SK-N-SH (cell line): Measurements from ENCODE around the gene THOC2. TPM values are rescaled to one million over a fixed set of nuclear protein-coding genes. Genes with fewer than 3 reads are reported as not detected.

Experiments used
- CTCF ChIA-PET: fragments of 300-600, 350-600 bp; formaldehyde crosslinking; extraction: SDS; loops from one replicate; lab custom pipeline; 2021; lab: Yijun Ruan, JAX
- POLR2A ChIA-PET: fragments of 350-600 bp; sonication (Branson Sonifier 250); formaldehyde crosslinking; extraction: SDS; loops from one replicate; lab custom pipeline; 2020; ENCODE audit warnings: antibody characterized with exemption, inconsistent platforms; lab: Yijun Ruan, JAX
- DNase-seq: peaks from one replicate; pipeline ENCODE4 v3.0.0; 2012
- H2AFZ ChIP-seq: fragments of 200-600 bp; sonication (generic); 2 replicates; pipeline ENCODE4 v1.8.1; 2016; ENCODE audit warnings: antibody characterized with exemption, mild to moderate bottlenecking, low read depth
- H3F3A ChIP-seq: fragments of 200-600 bp; sonication (generic); replicated peaks from 2 replicates; pipeline ENCODE3; 2016; ENCODE audit warnings: antibody characterized with exemption, mild to moderate bottlenecking; ENCODE audit not compliant: insufficient read depth
- H3K27ac ChIP-seq, 2 experiments: fragments of 200-500 bp in 1 of 2; fragments of 200-600 bp in 1 of 2; sonication (Bioruptor generic) in 1 of 2; sonication (generic), shearing (Covaris generic) in 1 of 2; 2 replicates each; pipeline versions ENCODE4 v1.5.1 to v1.6.1; 2014 to 2016; ENCODE audit warnings: low read depth in 2 of 2, inconsistent platforms in 1 of 2, low read length in 1 of 2, mild to moderate bottlenecking in 1 of 2, mixed read lengths in 1 of 2
- H3K27me3 ChIP-seq: fragments of 200-600 bp; sonication (generic), shearing (Covaris generic); 2 replicates; pipeline ENCODE4 v1.6.1; 2016; ENCODE audit warnings: mixed run types; ENCODE audit not compliant: insufficient read depth
- H3K36me3 ChIP-seq, 2 experiments: fragments of 200-500 bp in 1 of 2; fragments of 200-600 bp in 1 of 2; sonication (Bioruptor generic) in 1 of 2; sonication (generic) in 1 of 2; replicated peaks in 1 of 2; 2 replicates each; pipeline versions ENCODE3 to v1.5.1; 2014 to 2016; ENCODE audit warnings: low read length in 1 of 2, mild to moderate bottlenecking in 1 of 2; ENCODE audit not compliant: insufficient read depth in 2 of 2, control insufficient read depth in 1 of 2
- H3K4me1 ChIP-seq, 2 experiments: fragments of 200-500 bp in 1 of 2; fragments of 200-600 bp in 1 of 2; sonication (Bioruptor generic) in 1 of 2; sonication (generic), shearing (Covaris generic) in 1 of 2; 2 replicates each; pipeline versions ENCODE4 v1.5.1 to v1.6.1; 2014 to 2016; ENCODE audit warnings: low read depth in 1 of 2, low read length in 1 of 2, mixed run types in 1 of 2; ENCODE audit not compliant: insufficient read depth in 2 of 2, control insufficient read depth in 1 of 2
- H3K4me2 ChIP-seq: fragments of 200-600 bp; sonication (generic), shearing (Covaris generic); 2 replicates; pipeline ENCODE4 v1.6.1; 2017; ENCODE audit warnings: mixed run types
- H3K4me3 ChIP-seq, 2 experiments: fragments of 200-500 bp in 1 of 2; fragments of 200-600 bp in 1 of 2; sonication (Bioruptor generic) in 1 of 2; sonication (generic), shearing (Covaris generic) in 1 of 2; 2 replicates each; pipeline versions ENCODE4 v1.5.1 to v1.8.1; 2014 to 2016; ENCODE audit warnings: low read depth in 2 of 2, inconsistent platforms in 1 of 2, low read length in 1 of 2, mild to moderate bottlenecking in 1 of 2, mixed read lengths in 1 of 2, moderate library complexity in 1 of 2
- H3K79me2 ChIP-seq: fragments of 200-600 bp; sonication (generic); 2 replicates; pipeline ENCODE4 v1.8.1; 2017; ENCODE audit warnings: mild to moderate bottlenecking; ENCODE audit not compliant: insufficient read depth
- H3K9ac ChIP-seq: fragments of 200-600 bp; sonication (generic); 2 replicates; pipeline ENCODE4 v1.6.1; 2017; ENCODE audit warnings: mixed run types
- H3K9me2 ChIP-seq: fragments of 200-600 bp; sonication (generic); 2 replicates; pipeline ENCODE4 v1.6.1; 2017; ENCODE audit warnings: mixed run types
- H3K9me3 ChIP-seq: fragments of 200-600 bp; sonication (generic); 2 replicates; pipeline ENCODE4 v1.6.1; 2017; ENCODE audit warnings: mixed run types, mild to moderate bottlenecking, moderate library complexity
- H4K20me1 ChIP-seq: fragments of 200-600 bp; sonication (generic); 2 replicates; pipeline ENCODE4 v1.6.1; 2017; ENCODE audit warnings: mild to moderate bottlenecking, mixed run types; ENCODE audit not compliant: insufficient read depth
- CHD2 ChIP-seq: fragments of 150-350 bp; IDR thresholded peaks from 2 replicates; pipeline ENCODE4 v1.6.1; 2018; ENCODE audit warnings: low read length; ENCODE audit not compliant: partially characterized antibody
- EP300 ChIP-seq, 2 experiments: IDR thresholded peaks; 2 replicates each; pipeline versions ENCODE4 v1.4.0 to v1.6.1; 2012; ENCODE audit warnings: borderline replicate concordance in 1 of 2, low read depth in 1 of 2, low read length in 1 of 2
- FOSL2 ChIP-seq: IDR thresholded peaks from 2 replicates; pipeline ENCODE4 v1.4.0; 2012; ENCODE audit warnings: low read depth, mild to moderate bottlenecking, moderate library complexity, borderline replicate concordance
- FOXM1 ChIP-seq: IDR thresholded peaks from 2 replicates; pipeline ENCODE4 v1.4.0; 2012; ENCODE audit warnings: low read depth, mild to moderate bottlenecking
- GATA2 ChIP-seq: sonication (generic); formaldehyde crosslinking; IDR thresholded peaks from 2 replicates; pipeline ENCODE4 v1.5.0; 2020; ENCODE audit warnings: mild to moderate bottlenecking, missing genetic modification reagents
- IRF3 ChIP-seq: fragments of 150-350 bp; IDR thresholded peaks from 2 replicates; pipeline ENCODE4 v1.6.1; 2016; ENCODE audit warnings: mild to moderate bottlenecking, low read depth, low read length
- MEF2A ChIP-seq: IDR thresholded peaks from 2 replicates; pipeline ENCODE4 v1.4.0; 2012; ENCODE audit warnings: low read depth, borderline replicate concordance
- MXI1 ChIP-seq: IDR thresholded peaks from 2 replicates; pipeline ENCODE4 v1.6.1; 2012; ENCODE audit warnings: mild to moderate bottlenecking, low read depth, low read length, improper control_type of control experiment
- NFIC ChIP-seq: IDR thresholded peaks from 2 replicates; pipeline ENCODE4 v1.4.0; 2012; ENCODE audit warnings: borderline replicate concordance
- POLR2AphosphoS5 ChIP-seq: IDR thresholded peaks from 2 replicates; pipeline ENCODE4 v1.6.1; 2012; ENCODE audit warnings: low read depth, low read length
- RAD21 ChIP-seq: IDR thresholded peaks from 2 replicates; pipeline ENCODE4 v1.6.1; 2012; ENCODE audit warnings: mild to moderate bottlenecking, low read length
- RCOR1 ChIP-seq: fragments of 150-350 bp; IDR thresholded peaks from 2 replicates; pipeline ENCODE4 v1.6.1; 2017; ENCODE audit warnings: antibody characterized with exemption, low read length
- REST ChIP-seq: IDR thresholded peaks from 2 replicates; pipeline ENCODE4 v1.6.1; 2012; ENCODE audit warnings: mild to moderate bottlenecking, low read depth, low read length, moderate library complexity
- RFX5 ChIP-seq: IDR thresholded peaks from 2 replicates; pipeline ENCODE4 v1.6.1; 2012; ENCODE audit warnings: mild to moderate bottlenecking, improper control_type of control experiment, low read length
- SMC3 ChIP-seq: IDR thresholded peaks from 2 replicates; pipeline ENCODE4 v1.6.1; 2012; ENCODE audit warnings: low read depth, low read length, improper control_type of control experiment
- TCF12 ChIP-seq: IDR thresholded peaks from 2 replicates; pipeline ENCODE4 v1.4.0; 2012
- USF1 ChIP-seq: IDR thresholded peaks from 2 replicates; pipeline ENCODE4 v1.4.0; 2012; ENCODE audit warnings: low read depth, borderline replicate concordance
- YY1 ChIP-seq: IDR thresholded peaks from 2 replicates; pipeline ENCODE4 v1.4.0; 2012; ENCODE audit warnings: low read depth, mild to moderate bottlenecking
- ZBTB33 ChIP-seq: IDR thresholded peaks from 2 replicates; pipeline ENCODE4 v1.4.0; 2012; ENCODE audit warnings: low read depth, borderline replicate concordance
- WGBS: methylation state at CpG from one replicate; pipeline ENCODE4 v1.1.6; 2017; ENCODE audit warnings: low lambda C conversion rate; 5-methylcytosine and 5-hydroxymethylcytosine counted together
- polyA plus RNA-seq, 3 experiments: library from polyadenylated mRNA; depleted of rRNA; stranded (reverse); fragments of >200 nt; gene quantifications; 2 replicates each; pipeline ENCODE4 v1.2.3, GENCODE V29; 2012

THOC2 gene
- polyA plus RNA-seq, 1 of the 3 experiments (the other 2 are of a cell fraction), result 26.7 TPM

GRCh38 chrX:123704781-123705180, 28.1 kb downstream of the THOC2 start:
- H3K4me2 ChIP-seq, result no peak overlapping the region
- TF ChIP-seq MEF2A (no peak), CHD2 (no peak), USF1 (no peak), IRF3 (no peak), RCOR1 (no peak), GATA2 (CRISPR knock-in tag) (no peak), RAD21 (no peak), ZBTB33 (no peak), FOSL2 (no peak), TCF12 (no peak)
- TF ChIP-seq, all 33 proteins: peak for 0
- ChIA-PET CTCF (no interaction called here), POLR2A (no interaction called here)
- H3K9ac ChIP-seq, result no peak overlapping the region
- no peaks in the 10 kb centered on the region for H4K20me1 ChIP-seq
- peaks cover 3% of the 10 kb centered on the region for H3F3A ChIP-seq
- no peaks in the 10 kb centered on the region for H3K9me3 ChIP-seq
- no peak overlapping the region for H2AFZ ChIP-seq
- 49% methylated on average over 2 of the region's 2 CpGs for WGBS
- H3K79me2 ChIP-seq, result peaks cover 41% of the 10 kb centered on the region
- H3K36me3 ChIP-seq, result no peaks in the 10 kb centered on the region
- H3K4me3 ChIP-seq, result no peak overlapping the region
- H3K9me2 ChIP-seq, result no peaks in the 10 kb centered on the region; the same call in 1 of the 2 replicates
- no peaks in the 10 kb centered on the region for H3K27me3 ChIP-seq
- DNase-seq, result no peak
- H3K27ac ChIP-seq, result no peak overlapping the region
- no peaks in the 10 kb centered on the region for H3K4me1 ChIP-seq

- Histone ChIP-seq H3K9ac (no peak overlapping the region), H4K20me1 (no peaks in the 10 kb centered on the region; the same call in 1 of the 2 replicates), H3K9me2 (no peaks in the 10 kb centered on the region), H3K9me3 (no peaks in the 10 kb centered on the region), H2AFZ (no peak overlapping the region), H3K79me2 (peaks cover 4% of the 10 kb centered on the region), H3K4me1 (no peaks in the 10 kb centered on the region), H3F3A (peaks cover 5% of the 10 kb centered on the region), H3K27ac (no peak overlapping the region), H3K36me3 (peaks cover 3 to 11% of the 10 kb centered on the region in 2 experiments), H3K27me3 (no peaks in the 10 kb centered on the region), H3K4me2 (no peak overlapping the region), H3K4me3 (no peak overlapping the region)
- POLR2A ChIA-PET, result no interaction called here
- DNase-seq, result no peak
- CTCF ChIA-PET, result no interaction called here
- TF ChIP-seq YY1 (no peak), RFX5 (no peak), FOSL2 (no peak), EP300 (IDR thresholded peaks at IDR 0.05; ENCODE audit: borderline replicate concordance in 1 of 2, low read depth in 1 of 2, low read length in 1 of 2) (no peak), SMC3 (no peak), FOXM1 (no peak), REST (no peak), POLR2AphosphoS5 (no peak), USF1 (no peak), RAD21 (no peak), NFIC (no peak), CHD2 (no peak), MXI1 (no peak)
Measured at GRCh38 chrX:123698979-123699520, 33.8 kb downstream of the THOC2 start.
